IMR-90 (cell line): ENCODE results near the gene CDKN2C. TPM values are rescaled to one million over a fixed set of nuclear protein-coding genes. Genes with fewer than 3 reads are reported as not detected.

Source experiments
- ATAC-seq: fragments of 200-7000 bp; cut with Tn5 transposase; 2 replicates; pipeline ENCODE4 v1.9.1; 2020; ENCODE audit warnings: low read depth, mild to moderate bottlenecking, moderate library complexity
- BruUV-seq: library from RNA; stranded (reverse); fragments of 400-500 nt; replicated peaks from 2 replicates; lab custom pipeline; 2021; lab: Mats Ljungman, UMichigan
- CTCF ChIA-PET: fragments of 300-600 bp; formaldehyde crosslinking; extraction: SDS; loops from one replicate; lab custom pipeline; 2021; ENCODE audit warnings: antibody characterized with exemption; lab: Yijun Ruan, JAX
- POLR2A ChIA-PET: fragments of 300-600 bp; sonication (Branson Sonifier 250); formaldehyde crosslinking; loops from one replicate; lab custom pipeline; 2022; ENCODE audit warnings: antibody characterized with exemption; ENCODE audit not compliant: unreplicated experiment; lab: Charles Lee
- DNase-seq: peaks from one replicate; pipeline ENCODE4 v3.0.0; 2013
- H2AFZ ChIP-seq: replicated peaks from 2 replicates; pipeline ENCODE3; 2013; ENCODE audit warnings: low read length, mild to moderate bottlenecking; ENCODE audit not compliant: poor library complexity
- H2AK5ac ChIP-seq: 2 replicates; pipeline ENCODE4 v1.6.1; 2013; ENCODE audit warnings: low read depth, low read length, inconsistent platforms
- H2AK9ac ChIP-seq: replicated peaks from 2 replicates; pipeline ENCODE3; 2013; ENCODE audit warnings: mild to moderate bottlenecking, low read depth, low read length, moderate library complexity; ENCODE audit not compliant: poor library complexity
- H2BK120ac ChIP-seq: 2 replicates; pipeline ENCODE4 v1.6.1; 2013; ENCODE audit warnings: low read depth, low read length, inconsistent platforms
- H2BK15ac ChIP-seq: 3 replicates; pipeline ENCODE4 v1.6.1; 2013; ENCODE audit warnings: low read depth, low read length, inconsistent platforms
- H2BK20ac ChIP-seq: 2 replicates; pipeline ENCODE4 v1.6.1; 2013; ENCODE audit warnings: low read depth, mild to moderate bottlenecking, inconsistent platforms, low read length, moderate library complexity
- H2BK5ac ChIP-seq: 2 replicates; pipeline ENCODE4 v1.6.1; 2013; ENCODE audit warnings: mild to moderate bottlenecking, low read depth, low read length, inconsistent platforms; ENCODE audit not compliant: poor library complexity, severe bottlenecking
- H3K14ac ChIP-seq: replicated peaks from 2 replicates; pipeline ENCODE4 v1.6.1; 2013; ENCODE audit warnings: low read depth, low read length, inconsistent platforms
- H3K18ac ChIP-seq: 2 replicates; pipeline ENCODE4 v1.6.1; 2013; ENCODE audit warnings: low read depth, low read length, control low read depth
- H3K23ac ChIP-seq: 2 replicates; pipeline ENCODE4 v1.6.1; 2013; ENCODE audit warnings: low read depth, low read length, inconsistent platforms
- H3K27ac ChIP-seq: 2 replicates; pipeline ENCODE4 v1.5.1; 2013; ENCODE audit warnings: mild to moderate bottlenecking, control low read depth, low read length; ENCODE audit not compliant: insufficient read depth
- H3K27me3 ChIP-seq: 2 replicates; pipeline ENCODE4 v1.6.1; 2013; ENCODE audit warnings: low read length; ENCODE audit not compliant: control insufficient read depth, insufficient read depth
- H3K36me3 ChIP-seq: 2 replicates; pipeline ENCODE4 v1.6.1; 2013; ENCODE audit warnings: low read length, mixed read lengths; ENCODE audit not compliant: control insufficient read depth, insufficient read depth
- H3K4ac ChIP-seq: 2 replicates; pipeline ENCODE4 v1.6.1; 2013; ENCODE audit warnings: low read depth, low read length, inconsistent platforms
- H3K4me1 ChIP-seq: 2 replicates; pipeline ENCODE4 v1.6.1; 2013; ENCODE audit warnings: low read length, mixed read lengths; ENCODE audit not compliant: control insufficient read depth, insufficient read depth
- H3K4me2 ChIP-seq: 2 replicates; pipeline ENCODE4 v1.6.1; 2013; ENCODE audit warnings: low read depth, mild to moderate bottlenecking, control low read depth, low read length, moderate library complexity
- H3K4me3 ChIP-seq: 2 replicates; pipeline ENCODE4 v1.5.1; 2013; ENCODE audit warnings: low read depth, mild to moderate bottlenecking, control low read depth, low read length, moderate library complexity; ENCODE audit not compliant: insufficient read depth
- H3K56ac ChIP-seq: 2 replicates; pipeline ENCODE4 v1.6.1; 2013; ENCODE audit warnings: low read length, inconsistent platforms; ENCODE audit not compliant: insufficient read depth; ENCODE audit errors: extremely low read depth
- H3K79me1 ChIP-seq, 2 experiments: 2 replicates each; pipeline ENCODE4 v1.6.1; 2013; ENCODE audit warnings: low read length in 2 of 2, inconsistent platforms in 1 of 2, low read depth in 1 of 2
- H3K9ac ChIP-seq: 2 replicates; pipeline ENCODE4 v1.6.1; 2013; ENCODE audit warnings: low read depth, low read length, control low read depth
- H3K9me1 ChIP-seq: 2 replicates; pipeline ENCODE4 v1.6.1; 2013; ENCODE audit warnings: low read length, inconsistent platforms; ENCODE audit not compliant: insufficient read depth
- H3K9me3 ChIP-seq: 2 replicates; pipeline ENCODE4 v1.6.1; 2013; ENCODE audit warnings: low read length; ENCODE audit not compliant: control insufficient read depth, insufficient read depth
- H4K20me1 ChIP-seq: 2 replicates; pipeline ENCODE4 v1.6.1; 2013; ENCODE audit warnings: low read length, inconsistent platforms; ENCODE audit not compliant: insufficient read depth
- H4K5ac ChIP-seq: 2 replicates; pipeline ENCODE4 v1.6.1; 2013; ENCODE audit warnings: mild to moderate bottlenecking, low read depth, low read length, control low read depth
- H4K8ac ChIP-seq, 2 experiments: 2 replicates each; pipeline ENCODE4 v1.6.1; 2013; ENCODE audit warnings: low read depth in 2 of 2, low read length in 2 of 2, control low read depth in 1 of 2, inconsistent platforms in 1 of 2
- H4K91ac ChIP-seq: 2 replicates; pipeline ENCODE4 v1.6.1; 2013; ENCODE audit warnings: low read depth, low read length, inconsistent platforms; ENCODE audit not compliant: insufficient read depth
- BHLHE40 ChIP-seq: fragments of 150-350 bp; IDR thresholded peaks from 2 replicates; pipeline ENCODE4 v1.6.1; 2016; ENCODE audit warnings: mild to moderate bottlenecking, low read depth, low read length
- CEBPB ChIP-seq: IDR thresholded peaks from 2 replicates; pipeline ENCODE4 v1.6.1; 2012; ENCODE audit warnings: low read depth, low read length, improper control_type of control experiment
- CHD1 ChIP-seq: IDR thresholded peaks from 2 replicates; pipeline ENCODE4 v1.6.1; 2012; ENCODE audit warnings: low read depth, low read length, improper control_type of control experiment
- FOS ChIP-seq: fragments of 150-350 bp; IDR thresholded peaks from 2 replicates; pipeline ENCODE4 v1.6.1; 2016; ENCODE audit warnings: low read depth, low read length
- MAFK ChIP-seq: IDR thresholded peaks from 2 replicates; pipeline ENCODE4 v1.6.1; 2012; ENCODE audit warnings: low read depth, low read length, improper control_type of control experiment
- MAZ ChIP-seq: IDR thresholded peaks from 2 replicates; pipeline ENCODE4 v1.6.1; 2012; ENCODE audit warnings: low read depth, mild to moderate bottlenecking, low read length, improper control_type of control experiment, moderate library complexity, borderline replicate concordance
- MXI1 ChIP-seq: IDR thresholded peaks from 2 replicates; pipeline ENCODE4 v1.6.1; 2012; ENCODE audit warnings: low read depth, mild to moderate bottlenecking, low read length, moderate library complexity, borderline replicate concordance
- NFE2L2 ChIP-seq: fragments of 150-350 bp; IDR thresholded peaks from 2 replicates; pipeline ENCODE4 v1.6.1; 2016; ENCODE audit warnings: low read depth, mild to moderate bottlenecking, low read length
- POLR2A ChIP-seq: IDR thresholded peaks from 2 replicates; pipeline ENCODE4 v1.6.1; 2012; ENCODE audit warnings: mild to moderate bottlenecking, low read depth, low read length
- RAD21 ChIP-seq: IDR thresholded peaks from 2 replicates; pipeline ENCODE4 v1.6.1; 2012; ENCODE audit warnings: low read length, improper control_type of control experiment
- RCOR1 ChIP-seq: IDR thresholded peaks from 2 replicates; pipeline ENCODE4 v1.6.1; 2012; ENCODE audit warnings: mild to moderate bottlenecking, low read length, improper control_type of control experiment; ENCODE audit not compliant: insufficient replicate concordance
- SMC3 ChIP-seq: fragments of 150-350 bp; IDR thresholded peaks from 2 replicates; pipeline ENCODE4 v1.6.1; 2016; ENCODE audit warnings: low read depth, mild to moderate bottlenecking, antibody characterized with exemption, low read length, moderate library complexity
- WGBS, 2 experiments: methylation state at CpG; one replicate each; pipeline versions ENCODE4 v1.1.5 to v1.1.7; 2013; ENCODE audit warnings: missing lambda C conversion rate in 2 of 2; ENCODE audit not compliant: insufficient read length in 1 of 2; ENCODE audit errors: extremely low coverage in 2 of 2; 5-methylcytosine and 5-hydroxymethylcytosine counted together
- dilution Hi-C: fragments of 300-500 bp; cut with HindIII; formaldehyde crosslinking; loops from one replicate; pipeline ENCODE4 v1.14.3; 2018; ENCODE audit warnings: low sequenced_read_pairs; ENCODE audit not compliant: unreplicated experiment
- in situ Hi-C: fragments of 300-500 bp; cut with MboI; formaldehyde crosslinking; loops from 3 replicates; pipeline ENCODE4 v1.14.3; 2019; ENCODE audit warnings: low sequenced_read_pairs, inconsistent platforms, mixed read lengths
- intact Hi-C: fragments of 100-400 bp; cut with micrococcal nuclease; formaldehyde crosslinking; loops from 2 replicates; pipeline ENCODE4 v1.10.0; 2022
- polyA plus RNA-seq, 3 experiments: library from polyadenylated mRNA; depleted of rRNA; stranded (reverse); fragments of >200 nt; gene quantifications; 2 replicates each; pipeline ENCODE4 v1.2.3, GENCODE V29; 2012; ENCODE audit warnings: low replicate concordance in 1 of 3
- total RNA-seq: library from RNA; depleted of rRNA; stranded (reverse); fragments of >200 nt; gene quantifications from 2 replicates; pipeline ENCODE4 v1.2.3, GENCODE V29; 2012
- TF ChIP-seq, protein P1 (sequence below): fragments of 150-350 bp; IDR thresholded peaks from 2 replicates; pipeline ENCODE4 v1.6.1; 2017; ENCODE audit warnings: mild to moderate bottlenecking, antibody characterized with exemption, low read length, low read depth
- TF ChIP-seq, protein P2 (sequence below): conservative IDR thresholded peaks from 2 replicates; pipeline ENCODE4 v1.5.1; 2012; ENCODE audit warnings: mild to moderate bottlenecking, low read depth, low read length, improper control_type of control experiment

CDKN2C gene
- total and polyA plus RNA-seq, 2 of the 4 experiments (the other 2 are of a cell fraction), result 14.3 to 15.5 TPM

DNA sequence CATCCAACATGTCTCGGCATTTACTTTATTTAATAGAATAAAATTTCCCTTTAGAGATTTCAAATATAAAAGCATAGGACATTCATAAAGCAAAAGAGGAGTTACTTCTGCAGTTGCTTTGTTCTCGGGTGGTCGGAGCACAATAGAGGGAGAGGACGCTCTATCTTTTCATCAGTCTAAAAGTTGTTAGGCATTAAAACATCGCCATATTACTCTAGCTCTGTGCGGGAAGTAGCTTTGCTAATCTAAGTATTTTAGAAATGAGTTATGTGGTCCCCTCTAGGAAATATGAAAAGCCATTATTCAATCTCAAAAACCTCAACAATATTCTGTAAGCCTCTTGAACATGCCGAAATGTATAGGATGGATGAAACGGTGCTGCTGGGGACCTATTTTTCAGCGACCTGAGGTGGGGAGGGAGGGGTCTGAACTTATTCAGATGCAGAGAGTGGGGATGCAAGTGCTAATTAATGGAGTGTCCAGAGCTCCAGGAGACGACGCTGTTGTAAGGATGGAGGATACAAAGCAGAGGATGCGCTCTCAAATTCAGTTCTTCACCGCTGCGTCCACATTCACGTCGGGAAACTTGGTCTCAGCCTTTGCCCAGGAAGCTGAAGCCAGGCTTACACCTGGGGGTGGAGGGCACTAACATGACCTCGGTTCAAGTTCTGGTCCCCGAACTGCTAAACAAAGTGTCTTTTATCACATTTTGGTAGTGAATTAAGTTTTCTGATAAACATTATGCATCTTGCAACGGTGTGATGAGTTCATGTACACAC lies 6.3 kb downstream of the CDKN2C start:
- no CpG with 5 or more reads among the region's 19 CpGs for WGBS, 2 experiments
- H3K4me2 ChIP-seq, result peak overlapping the region; percentile 95
- no TSS peak for BruUV-seq
- H4K8ac ChIP-seq, result peak overlapping the region; percentile 82 to 92
- H3K23ac ChIP-seq, result peak overlapping the region; percentile 84
- H2BK15ac ChIP-seq, result peak overlapping the region; percentile 31; the same call in 2 of the 3 replicates
- H3K9me1 ChIP-seq, result peaks cover 2% of the 10 kb centered on the region; the same call in 1 of the 2 replicates
- peak overlapping the region; percentile 80 for H3K18ac ChIP-seq
- no peaks in the 10 kb centered on the region for H3K27me3 ChIP-seq
- no peak for ATAC-seq
- peak overlapping the region; percentile 93; the same call in 1 of the 2 replicates for H3K56ac ChIP-seq
- peaks cover 6% of the 10 kb centered on the region; the same call in 1 of the 2 replicates for H3K4me1 ChIP-seq
- dilution Hi-C loops (no loop called here), in situ Hi-C loops (no loop called here), intact Hi-C loops (loop anchor here (1.0 to 10.0 kb wide), 2 partner anchors 8 to 319 kb away; no protein-coding TSS in a partner anchor)
- H2BK120ac ChIP-seq, result peak overlapping the region; percentile 30
- H4K91ac ChIP-seq, result peak overlapping the region; percentile 76; the same call in 1 of the 2 replicates
- H2AK9ac ChIP-seq, result peak overlapping the region; percentile 87
- H3K36me3 ChIP-seq, result no peaks in the 10 kb centered on the region; the same call in 1 of the 2 replicates
- H3K9ac ChIP-seq, result peak overlapping the region; percentile 84
- H2AFZ ChIP-seq, result peak overlapping the region; percentile 97
- H2BK20ac ChIP-seq, result peak overlapping the region; percentile 50
- H2AK5ac ChIP-seq, result peak overlapping the region; percentile 62; the same call in 1 of the 2 replicates
- H3K4ac ChIP-seq, result peak overlapping the region; percentile 78
- H4K5ac ChIP-seq, result peak overlapping the region; percentile 89
- ChIA-PET CTCF (interaction anchor here (1.4 kb wide), 1 partner anchor 213 kb away, joined by 3 read pairs; no protein-coding TSS in a partner anchor), POLR2A (no interaction called here)
- no peak for DNase-seq
- H2BK5ac ChIP-seq, result peak overlapping the region; percentile 89
- no peaks in the 10 kb centered on the region for H4K20me1 ChIP-seq
- H3K4me3 ChIP-seq, result peak overlapping the region; percentile 95; the same call in 1 of the 2 replicates
- H3K14ac ChIP-seq, result peak overlapping the region; percentile 87
- peak overlapping the region; percentile 98 for H3K27ac ChIP-seq
- H3K79me1 ChIP-seq, result peaks cover 3 to 26% of the 10 kb centered on the region in 2 experiments; a peak in 3 of 4 replicates
- no peaks in the 10 kb centered on the region for H3K9me3 ChIP-seq
- TF ChIP-seq SMC3 (no peak), BHLHE40 (no peak), CHD1 (no peak), POLR2A (no peak), RCOR1 (no peak), RAD21 (no peak), FOS (no peak), NFE2L2 (no peak), MAFK (no peak), MXI1 (no peak), CEBPB (no peak), MAZ (no peak)
- TF ChIP-seq, protein P1, sequence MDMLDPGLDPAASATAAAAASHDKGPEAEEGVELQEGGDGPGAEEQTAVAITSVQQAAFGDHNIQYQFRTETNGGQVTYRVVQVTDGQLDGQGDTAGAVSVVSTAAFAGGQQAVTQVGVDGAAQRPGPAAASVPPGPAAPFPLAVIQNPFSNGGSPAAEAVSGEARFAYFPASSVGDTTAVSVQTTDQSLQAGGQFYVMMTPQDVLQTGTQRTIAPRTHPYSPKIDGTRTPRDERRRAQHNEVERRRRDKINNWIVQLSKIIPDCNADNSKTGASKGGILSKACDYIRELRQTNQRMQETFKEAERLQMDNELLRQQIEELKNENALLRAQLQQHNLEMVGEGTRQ, result no peak
- TF ChIP-seq, protein P2, sequence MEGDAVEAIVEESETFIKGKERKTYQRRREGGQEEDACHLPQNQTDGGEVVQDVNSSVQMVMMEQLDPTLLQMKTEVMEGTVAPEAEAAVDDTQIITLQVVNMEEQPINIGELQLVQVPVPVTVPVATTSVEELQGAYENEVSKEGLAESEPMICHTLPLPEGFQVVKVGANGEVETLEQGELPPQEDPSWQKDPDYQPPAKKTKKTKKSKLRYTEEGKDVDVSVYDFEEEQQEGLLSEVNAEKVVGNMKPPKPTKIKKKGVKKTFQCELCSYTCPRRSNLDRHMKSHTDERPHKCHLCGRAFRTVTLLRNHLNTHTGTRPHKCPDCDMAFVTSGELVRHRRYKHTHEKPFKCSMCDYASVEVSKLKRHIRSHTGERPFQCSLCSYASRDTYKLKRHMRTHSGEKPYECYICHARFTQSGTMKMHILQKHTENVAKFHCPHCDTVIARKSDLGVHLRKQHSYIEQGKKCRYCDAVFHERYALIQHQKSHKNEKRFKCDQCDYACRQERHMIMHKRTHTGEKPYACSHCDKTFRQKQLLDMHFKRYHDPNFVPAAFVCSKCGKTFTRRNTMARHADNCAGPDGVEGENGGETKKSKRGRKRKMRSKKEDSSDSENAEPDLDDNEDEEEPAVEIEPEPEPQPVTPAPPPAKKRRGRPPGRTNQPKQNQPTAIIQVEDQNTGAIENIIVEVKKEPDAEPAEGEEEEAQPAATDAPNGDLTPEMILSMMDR, result no peak
